ENCODE measurements around the gene ANKRD13A.
A peak's percentile ranks its signal among the peaks of the same experiment; 100 is the strongest.
"Not testable (repeated sequence)": the region's sequence is repeated elsewhere in the genome, so short reads cannot be mapped to it uniquely, and the experiment has no call there.

The ANKRD13A gene

DNA sequence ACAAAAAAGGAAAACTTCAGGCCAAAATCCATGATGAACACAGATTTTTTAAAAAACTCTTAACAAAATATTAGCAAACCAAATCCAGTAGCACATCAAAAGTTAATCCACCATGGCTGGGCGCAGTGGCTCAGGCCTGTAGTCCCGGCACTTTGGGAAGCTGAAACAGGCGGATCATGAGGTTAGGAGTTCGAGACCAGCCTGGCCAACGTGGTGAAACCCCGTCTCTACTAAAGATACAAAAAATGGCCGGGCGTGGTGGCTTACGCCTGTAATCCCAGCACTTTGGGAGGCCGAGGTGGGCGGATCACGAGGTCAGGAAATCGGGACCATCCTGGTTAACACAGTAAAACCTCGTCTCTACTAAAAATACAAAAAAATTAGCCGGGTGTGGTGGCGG lies 13.0 kb upstream of the ANKRD13A start:
- DNase-seq, result not testable (repeated sequence)

DNA sequence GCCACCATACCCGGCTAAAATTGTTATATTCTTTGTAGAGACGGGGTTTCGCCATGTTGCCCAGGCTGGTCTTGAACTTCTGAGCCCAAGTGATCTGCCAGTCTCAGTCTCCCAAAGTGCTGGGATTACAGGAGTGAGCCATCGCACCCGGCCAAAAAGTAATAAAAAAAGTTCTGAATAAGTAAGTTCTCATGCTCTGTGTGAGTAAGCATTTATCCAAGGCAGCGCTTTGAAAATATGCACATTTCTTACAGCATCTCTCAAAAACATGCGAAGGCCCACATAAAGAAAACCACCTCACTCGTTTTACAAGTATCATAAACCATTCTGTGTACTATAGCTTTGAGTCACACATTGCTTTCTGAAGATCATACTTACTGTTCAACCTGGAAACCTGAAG lies 11.6 kb upstream of the ANKRD13A start:
- DNase-seq, result no peak

DNA sequence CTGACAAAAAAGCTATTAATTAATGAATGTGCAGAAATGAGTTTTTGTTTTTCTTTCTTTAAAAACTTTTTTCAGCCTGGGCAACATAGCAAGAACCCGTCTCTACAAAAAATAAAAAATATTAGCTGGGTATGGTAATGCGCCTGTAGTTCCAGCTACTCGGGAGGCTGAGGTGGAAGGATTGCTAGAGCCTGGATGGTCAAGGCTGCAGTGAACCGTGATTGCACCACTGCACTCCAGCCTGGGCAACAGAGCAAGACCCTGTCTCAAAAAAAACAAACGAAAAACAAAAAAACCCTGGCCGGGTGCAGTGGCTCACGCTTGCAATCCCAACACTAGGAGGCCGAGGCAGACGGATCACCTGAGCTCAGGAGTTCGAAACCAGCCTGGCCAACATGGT lies 11.0 kb upstream of the ANKRD13A start:
- DNase-seq, result no peak

DNA sequence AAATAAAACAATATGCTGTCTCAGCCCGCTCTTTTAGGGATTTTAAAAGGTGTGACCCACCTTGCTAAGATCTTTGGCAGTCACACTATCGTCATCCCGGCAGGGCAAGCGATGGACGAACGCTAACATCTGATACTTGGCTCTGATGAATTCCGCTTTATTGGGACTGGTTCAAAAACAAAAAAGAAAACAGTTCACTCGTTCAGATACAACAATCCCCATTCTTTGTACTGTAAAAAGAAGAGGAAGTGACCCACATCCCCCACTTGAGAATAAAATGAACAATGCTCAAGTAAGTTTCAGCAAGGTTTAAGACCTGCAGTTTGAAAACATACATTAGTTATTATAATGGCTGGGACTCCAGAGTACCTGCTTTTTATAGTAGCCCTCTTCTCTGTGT lies 10.3 kb upstream of the ANKRD13A start:
- DNase-seq, result no peak

DNA sequence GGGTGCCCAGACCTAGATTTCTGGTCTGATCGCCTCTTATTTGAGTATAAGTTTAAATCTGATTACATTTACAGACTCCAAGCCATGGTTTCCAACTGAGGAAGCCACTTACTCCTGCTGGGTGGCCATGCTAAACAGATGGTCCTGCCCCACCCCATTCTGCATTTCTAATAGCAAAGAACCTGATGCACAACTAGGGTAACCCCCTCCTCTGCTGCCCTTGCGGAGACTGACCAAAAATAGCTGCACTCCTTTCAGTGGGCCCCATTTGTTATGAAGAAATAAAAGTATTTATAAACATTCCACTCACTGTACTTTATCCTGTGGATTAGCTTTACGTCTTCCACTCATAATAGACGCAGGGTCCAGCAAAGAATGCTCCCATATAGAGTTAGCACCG lies 9.8 kb upstream of the ANKRD13A start:
- no peak for DNase-seq

DNA sequence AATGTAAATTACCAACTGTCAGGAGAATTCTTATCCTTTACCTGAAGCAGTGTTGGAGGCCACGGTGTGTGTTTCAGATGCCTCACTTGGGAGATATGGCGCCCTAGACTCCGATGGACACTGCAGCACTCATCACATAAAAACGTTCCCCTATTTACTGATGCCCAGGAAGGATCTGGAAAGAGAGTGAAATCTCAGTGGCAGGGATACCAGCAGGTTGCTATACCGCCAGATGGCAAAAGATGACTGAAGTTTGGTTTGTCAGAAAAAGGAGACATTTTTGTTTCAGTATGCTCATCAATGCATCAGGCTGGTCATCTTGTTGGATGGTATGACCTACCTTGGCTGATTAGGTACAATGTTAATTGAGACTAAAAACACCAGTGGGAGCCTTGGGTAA lies 7.6 kb upstream of the ANKRD13A start:
- DNase-seq, result no peak

DNA sequence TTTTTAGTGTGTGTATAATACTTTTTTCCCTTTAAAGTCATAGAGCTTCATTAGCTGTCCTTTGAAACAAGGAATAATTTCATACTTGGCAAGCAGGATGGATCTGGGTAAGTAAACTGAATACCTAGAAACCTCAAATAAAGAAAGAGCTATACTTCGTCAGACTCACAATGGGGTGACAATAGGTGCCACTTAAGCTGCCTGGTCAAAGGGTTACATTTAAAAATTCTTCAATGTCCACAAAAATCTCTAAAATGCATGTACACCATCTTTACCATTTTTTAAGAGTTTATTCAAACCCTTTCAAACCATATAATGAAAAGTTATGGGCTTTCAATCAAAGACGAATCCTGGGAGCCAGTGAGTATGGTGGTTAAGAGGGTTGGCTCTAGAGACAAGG lies 6.1 kb upstream of the ANKRD13A start:
- DNase-seq, result no peak

DNA sequence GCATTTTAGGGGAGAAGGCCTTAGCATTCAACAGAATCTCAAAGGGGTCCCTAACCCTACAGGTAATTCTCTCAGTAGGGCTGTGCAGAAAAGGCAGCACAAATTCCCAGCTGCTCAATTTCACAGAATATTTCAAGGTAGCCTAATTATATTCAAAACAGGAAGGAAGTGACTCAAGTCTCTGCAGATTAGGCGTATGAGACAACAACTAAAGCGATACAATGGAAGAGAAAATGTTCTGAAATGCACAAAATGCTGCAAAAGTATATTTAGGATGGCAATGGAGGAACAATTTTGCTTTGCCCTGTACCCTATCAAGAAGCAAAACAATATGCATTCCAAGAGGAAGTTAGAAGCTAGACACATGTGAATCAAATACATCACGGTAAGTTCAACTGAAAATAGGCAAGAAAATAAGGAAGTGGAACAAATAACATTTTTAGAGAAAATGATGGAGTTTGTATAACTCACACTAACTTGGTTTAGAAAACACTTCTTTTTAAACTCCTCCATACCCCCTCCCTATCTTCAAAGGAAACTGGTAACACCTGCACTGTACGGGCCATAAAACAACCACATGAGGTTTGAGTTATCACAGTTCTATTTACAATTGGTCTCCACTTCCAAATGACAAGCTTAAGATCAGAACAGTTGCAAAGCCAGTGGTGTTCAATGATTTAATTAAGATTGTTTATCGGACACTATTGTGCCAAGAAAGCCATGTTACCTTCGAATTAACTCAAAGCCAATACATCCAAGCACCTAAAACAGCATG lies 4.6 kb upstream of the ANKRD13A start:
- DNase-seq, result no peak

DNA sequence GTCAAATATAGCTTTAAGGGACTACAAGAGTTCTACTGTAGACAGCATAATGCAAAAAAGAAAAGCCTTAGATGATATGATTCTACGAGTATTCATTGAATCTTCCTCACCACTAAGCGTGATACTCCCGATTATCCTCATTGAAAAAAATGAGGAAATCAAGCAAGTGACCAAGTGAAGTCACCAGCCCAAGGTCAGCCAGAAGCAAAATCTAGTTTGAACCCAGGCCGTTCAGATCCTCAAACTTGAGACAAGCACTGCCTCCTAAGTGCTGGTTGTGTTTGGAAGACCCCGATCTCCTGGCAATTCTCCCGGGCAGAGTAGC lies 3.9 kb upstream of the ANKRD13A start:
- no peak for DNase-seq

DNA sequence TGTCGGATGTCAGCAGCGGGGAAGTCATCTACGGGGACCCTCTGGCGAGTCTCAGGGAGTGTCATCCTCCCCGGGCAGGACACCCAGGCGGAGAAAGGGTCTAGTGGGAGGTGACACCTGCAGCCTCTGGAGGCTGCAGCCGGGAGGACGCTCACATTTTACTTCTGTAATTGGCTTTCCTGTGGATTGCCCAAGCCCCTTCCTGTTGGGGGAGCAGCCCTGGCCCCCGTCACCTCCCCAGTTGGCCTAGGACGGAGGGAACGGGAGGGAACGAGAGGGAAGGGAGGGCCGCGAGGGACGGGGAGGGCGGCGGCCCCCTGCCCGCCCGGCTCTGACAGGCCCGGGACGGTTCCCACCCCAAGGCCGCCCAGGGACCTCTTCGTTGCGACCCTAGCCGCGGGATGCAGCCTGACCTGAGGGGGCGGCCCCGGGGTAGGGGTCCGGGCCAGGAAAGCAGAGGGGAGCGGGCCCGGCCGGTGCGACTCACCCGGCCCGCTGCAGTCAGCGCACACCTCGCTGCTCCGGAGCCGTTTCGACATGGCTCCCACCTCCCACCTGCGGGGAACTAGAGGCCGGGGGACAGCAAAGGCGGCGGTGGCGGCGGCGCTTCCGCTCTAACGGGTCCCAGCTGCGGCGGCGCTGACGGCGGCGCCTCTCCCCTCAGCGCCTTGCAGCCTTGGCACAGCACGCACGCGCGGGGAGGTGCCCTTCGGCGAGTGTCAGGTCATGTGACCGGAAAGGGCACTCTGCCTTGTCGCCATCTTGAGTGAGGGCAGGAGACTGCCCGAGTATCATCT lies 3.3 kb upstream of the ANKRD13A start, which contains the start of gene GIT2:
GIT2 (minus strand) TSS at position 683 of the 797 bp plus-strand sequence; CDS start at position 539, 144 bp downstream.
- DNase-seq, result peak; percentile 97

DNA sequence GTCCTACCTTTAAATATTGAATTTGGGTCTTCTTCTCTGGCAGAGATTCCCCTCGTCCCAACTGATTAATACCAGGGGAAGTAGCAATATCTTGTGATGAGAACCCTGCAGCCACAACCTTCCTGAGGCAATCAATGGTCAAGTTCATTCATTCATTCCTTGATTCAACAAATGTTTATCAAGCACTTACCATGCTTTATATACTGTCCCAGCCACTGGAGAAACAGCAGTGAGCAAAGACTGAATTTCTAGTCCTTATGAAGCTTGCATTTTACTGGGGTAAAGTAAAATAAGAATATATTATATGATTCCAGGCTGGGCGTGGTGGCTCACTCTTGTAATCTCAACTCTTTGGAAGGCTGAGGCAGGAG lies 2.8 kb upstream of the ANKRD13A start:
- DNase-seq, result no peak

DNA sequence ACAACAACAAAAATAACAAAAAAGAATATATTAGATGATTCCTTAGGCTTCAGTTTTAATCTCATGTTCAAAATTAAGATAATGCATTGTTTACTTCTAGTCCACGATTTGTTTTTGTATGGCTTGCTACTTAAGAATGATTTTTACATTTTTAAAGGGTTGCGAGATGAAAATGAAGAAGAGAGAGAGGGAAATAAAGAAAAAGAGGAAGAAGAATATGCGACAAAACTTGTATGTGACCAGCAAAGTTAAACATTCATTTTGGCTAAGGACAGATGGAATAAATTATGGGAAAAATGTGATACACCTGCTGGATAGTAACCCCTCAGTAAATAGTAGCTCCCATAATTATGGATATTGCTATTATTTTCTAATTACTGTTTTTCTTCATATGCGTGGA lies 1.8 kb upstream of the ANKRD13A start:
- DNase-seq, result no peak

DNA sequence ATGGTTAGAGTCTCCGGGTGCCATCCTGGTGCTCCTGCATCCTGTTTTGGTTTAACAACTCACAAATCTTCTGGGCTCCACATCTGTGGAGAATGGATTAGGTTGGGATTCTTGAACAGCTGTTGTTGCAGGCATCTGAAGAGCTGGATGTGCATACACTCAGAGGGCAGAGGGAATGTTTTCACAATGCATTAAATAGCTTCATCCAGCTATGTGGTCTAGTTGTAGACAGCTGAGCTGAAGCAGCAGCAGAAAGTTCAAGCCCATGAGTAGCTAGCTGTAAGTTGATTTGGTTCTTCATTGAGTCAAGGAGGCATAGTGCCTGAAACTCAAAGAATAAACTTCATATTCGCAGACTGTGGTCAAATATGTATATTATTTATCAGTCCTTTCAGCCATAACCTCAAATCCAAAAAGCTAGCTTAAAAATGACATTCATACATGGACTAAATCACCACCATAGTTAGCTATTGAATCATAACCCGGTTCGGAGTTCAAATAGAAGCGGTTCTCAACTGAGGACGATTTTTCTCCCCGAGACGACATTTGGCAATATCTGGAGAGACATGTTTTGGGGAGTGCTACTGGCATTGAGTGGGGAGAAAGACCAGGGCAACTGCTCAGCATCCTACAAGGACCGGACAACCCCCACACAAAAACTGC lies 858 bp upstream of the ANKRD13A start:
- DNase-seq, result no peak

DNA sequence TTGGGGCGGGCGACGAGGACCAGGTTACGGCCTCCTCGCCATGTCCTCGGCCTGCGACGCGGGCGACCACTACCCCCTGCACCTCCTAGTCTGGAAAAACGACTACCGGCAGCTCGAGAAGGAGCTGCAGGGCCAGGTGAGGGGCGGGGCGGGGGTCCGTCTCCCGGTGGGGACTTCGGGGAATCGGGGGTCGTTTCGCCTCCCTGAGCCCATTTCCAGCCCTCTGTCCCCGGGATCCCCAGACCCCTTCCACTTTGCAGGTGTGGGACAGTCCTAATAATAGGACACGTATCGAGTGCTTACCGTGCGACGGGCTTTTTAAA lies 380 bp downstream of the ANKRD13A start:
- DNase-seq, result no peak

DNA sequence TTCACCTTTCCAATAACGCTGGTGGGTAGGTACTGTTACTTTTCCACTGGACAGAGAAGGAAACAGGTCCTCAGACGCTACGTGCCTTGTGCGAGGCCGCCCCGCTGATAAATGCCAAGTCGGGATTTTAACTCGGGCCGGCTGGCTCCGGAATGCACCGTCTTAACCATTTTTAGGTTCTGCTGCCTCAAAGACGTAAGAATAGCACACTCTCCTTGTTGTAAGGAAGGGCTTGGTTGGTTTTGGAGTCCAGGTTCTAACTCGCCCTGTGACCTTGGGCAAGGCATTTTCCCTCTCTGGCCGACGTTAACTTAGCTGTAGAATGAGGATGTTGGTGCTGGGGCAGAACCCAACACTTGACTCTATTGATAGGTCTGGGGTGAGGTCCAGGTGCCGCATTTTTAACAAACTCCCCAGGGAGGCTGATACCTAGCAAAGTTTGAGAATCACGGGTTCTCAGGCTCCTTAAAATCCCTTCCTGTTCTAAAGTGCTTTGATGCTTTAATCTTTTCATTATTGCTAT lies 814 bp downstream of the ANKRD13A start:
- DNase-seq, result no peak

DNA sequence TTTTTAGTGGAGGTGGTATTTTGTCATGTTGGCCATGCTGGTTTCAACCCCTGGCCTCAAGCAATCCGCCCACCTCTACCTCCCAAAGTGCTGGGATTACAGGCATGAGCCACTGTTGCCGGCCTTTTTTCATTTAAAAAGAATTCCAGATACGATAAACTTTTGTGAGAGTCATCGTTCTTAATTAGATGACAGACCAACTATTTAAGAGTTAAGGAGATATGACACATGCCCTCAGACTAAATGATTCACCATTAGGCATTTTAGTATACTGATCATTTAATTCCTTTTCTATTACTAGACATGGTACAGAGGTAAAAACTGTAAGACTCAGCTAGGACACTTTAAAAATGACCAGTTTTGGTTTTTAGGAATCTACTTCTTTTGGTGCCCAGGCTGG lies 2.4 kb downstream of the ANKRD13A start:
- no peak for DNase-seq

DNA sequence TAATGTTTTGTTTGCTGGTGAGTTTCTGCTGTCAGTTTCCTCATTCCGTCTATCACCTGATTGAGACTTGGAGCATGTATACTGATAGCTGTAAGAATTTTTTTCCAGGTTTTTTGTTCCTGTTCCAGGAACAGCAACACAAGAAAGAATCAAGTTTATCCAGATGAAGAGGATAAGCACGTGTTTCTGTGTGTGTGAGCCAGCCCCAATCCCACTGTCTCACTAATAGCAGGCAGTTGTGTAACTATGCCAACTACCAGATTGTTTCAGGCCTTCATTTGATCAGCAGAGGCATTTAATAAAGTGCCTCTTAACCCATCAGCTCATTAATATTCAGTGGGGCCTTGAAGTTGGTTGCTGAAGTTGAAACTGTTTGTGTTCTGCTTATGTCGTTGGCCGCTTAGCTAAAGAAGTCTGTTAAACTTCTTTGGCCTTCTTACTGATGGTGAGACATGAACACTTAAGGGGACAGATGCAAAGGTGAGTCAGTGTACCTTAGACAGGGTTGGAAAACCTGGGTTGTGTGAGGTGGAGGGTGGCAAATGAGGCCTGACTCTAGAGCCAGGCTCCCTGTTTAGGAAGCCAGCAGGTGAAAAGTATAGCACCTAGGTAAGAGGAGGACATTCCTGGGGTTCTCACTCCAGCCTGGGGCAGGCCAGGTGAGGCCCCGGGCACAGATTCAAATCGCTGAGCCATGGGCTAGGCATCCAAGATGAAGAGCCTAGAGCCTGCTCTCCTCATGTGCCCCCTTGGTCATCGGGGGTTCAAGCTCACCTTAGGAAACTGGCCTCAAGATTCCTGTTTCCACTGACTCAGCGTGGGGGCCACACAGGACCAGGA lies 3.7 kb downstream of the ANKRD13A start:
- DNase-seq, result no peak

DNA sequence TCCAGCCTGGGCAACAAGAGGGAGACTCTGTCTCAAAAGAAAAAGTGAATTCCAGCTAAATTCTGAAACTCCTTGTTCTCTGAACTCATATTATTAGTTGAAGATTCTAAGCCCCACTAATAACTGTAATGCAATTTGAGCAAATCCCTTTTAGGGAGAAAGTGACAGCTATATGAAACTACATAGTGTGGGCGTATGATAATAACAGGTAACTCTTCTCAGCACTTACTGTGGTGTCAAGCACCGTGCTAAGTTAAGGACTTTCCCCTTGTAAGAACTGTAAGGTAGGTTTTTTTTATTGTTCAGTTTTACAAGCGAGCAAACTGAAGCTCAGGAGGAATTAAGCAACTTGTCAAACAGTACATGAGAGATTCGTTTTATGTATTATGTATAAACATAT lies 5.4 kb downstream of the ANKRD13A start:
- no peak for DNase-seq

DNA sequence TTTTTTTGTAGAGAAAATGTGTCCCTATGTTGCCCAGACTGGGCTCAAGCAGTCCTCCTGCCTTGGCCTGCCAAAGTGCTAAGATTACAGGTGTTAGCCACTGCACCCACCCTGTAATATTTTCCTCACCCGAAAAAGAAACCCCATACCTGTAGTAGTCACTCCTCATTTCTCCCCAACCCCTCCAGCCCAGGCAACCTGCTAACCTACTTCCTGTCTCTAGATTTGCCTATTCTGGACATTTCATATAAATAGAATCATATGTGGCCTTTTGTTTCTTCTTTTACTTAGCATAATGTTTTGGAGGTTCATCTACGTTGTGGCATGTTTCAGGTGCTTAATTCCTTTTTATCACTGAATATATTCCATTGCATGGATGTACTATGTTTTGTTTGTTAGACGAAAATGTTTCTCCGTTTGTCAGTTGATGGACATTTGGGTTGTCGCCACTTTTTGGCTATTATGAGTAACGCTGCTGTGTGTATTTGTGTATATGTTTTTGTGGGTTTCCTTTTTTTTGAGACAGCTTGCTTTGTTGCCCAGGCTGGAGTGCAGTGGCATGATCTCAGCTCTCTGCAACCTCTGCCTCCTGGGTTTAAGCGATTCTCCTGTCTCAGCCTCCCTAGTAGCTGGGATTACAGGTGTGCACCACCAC lies 6.2 kb downstream of the ANKRD13A start:
- DNase-seq, result no peak

DNA sequence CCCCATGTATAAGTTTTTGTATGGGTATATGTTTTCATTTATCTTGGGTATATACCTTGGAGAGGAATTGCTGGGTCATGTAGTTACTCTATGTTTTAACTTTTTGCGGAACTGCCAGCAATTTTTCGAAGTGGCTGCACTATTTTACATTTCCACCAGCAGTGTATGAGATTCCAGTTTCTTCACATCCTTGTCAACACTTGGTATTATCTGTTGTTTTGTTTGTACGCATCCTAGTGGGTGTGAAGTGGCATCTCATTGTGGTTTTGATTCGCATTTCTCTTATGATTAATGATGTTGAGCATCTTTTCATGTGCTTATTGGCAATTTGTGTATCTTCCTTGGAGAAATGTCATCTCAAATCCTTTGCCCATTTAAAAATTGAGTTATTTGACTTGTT lies 6.9 kb downstream of the ANKRD13A start:
- DNase-seq, result no peak

DNA sequence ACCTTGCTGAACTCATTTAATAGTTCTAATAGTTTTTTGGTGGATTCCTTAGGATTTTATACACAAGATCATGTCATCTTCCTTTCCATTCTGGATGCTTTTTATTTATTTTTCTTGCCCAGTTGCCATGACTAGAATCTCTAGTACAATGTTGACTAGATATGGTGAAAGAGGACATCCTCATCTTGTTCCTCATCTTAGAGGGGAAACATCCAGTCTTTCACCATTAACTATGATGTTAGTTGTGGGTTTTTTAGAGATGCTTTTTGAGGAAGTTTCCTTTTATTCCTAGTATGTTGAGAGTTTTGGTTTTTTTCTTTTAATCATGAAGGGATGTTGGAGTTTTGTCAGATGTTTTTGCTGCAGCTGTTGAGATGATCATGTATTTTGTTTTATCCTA lies 8.7 kb downstream of the ANKRD13A start:
- DNase-seq, result no peak

DNA sequence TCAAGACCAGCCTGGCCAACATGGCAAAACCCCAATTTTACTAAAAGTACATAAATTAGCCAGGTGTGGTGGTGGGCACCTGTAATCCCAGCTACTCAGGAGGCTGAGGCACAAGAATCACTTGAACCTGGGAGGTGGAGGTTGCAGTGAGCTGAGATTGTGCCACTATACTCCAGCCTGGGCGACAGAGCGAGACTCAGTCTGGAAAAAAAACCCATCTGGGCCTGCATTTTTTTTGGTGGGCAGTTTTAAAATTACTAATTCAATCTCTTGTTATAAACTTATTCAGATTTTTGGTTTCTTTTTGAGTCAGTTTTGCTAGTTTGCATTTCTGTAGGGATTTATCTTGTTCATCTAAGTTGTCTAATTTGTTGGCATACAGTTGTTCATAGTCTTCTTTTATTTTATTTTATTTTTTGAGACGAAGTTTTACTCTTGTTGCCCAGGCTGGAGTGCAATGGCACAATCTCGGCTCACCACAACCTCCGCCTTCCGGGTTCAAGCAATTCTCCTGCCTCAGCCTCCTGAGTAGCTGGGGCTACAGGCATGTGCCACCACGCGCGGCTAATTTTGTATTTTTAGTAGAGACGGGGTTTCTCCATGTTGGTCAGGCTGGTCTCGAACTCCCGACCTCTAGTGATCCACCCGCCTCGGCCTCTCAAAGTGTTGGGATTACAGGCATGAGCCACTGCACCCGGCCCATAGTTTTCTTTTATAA lies 9.6 kb downstream of the ANKRD13A start:
- not testable (repeated sequence) for DNase-seq

Data from midbrain (tissue), 1 donor.